Right lobe of liver (tissue), 6 donors: Measurements from ENCODE around the gene LRRC37B. TPM values are rescaled to one million over a fixed set of nuclear protein-coding genes. Genes with fewer than 3 reads are reported as not detected.
"Not testable (repeated sequence)": the region's sequence is repeated elsewhere in the genome, so short reads cannot be mapped to it uniquely, and the experiment has no call there.

Experiments used
- ATAC-seq, 4 donors: fragments of 200-7000 bp; cut with Tn5 transposase; one replicate each; pipeline ENCODE4 v1.9.1; 2020; ENCODE audit warnings: mild to moderate bottlenecking in 4 of 4, moderate library complexity in 4 of 4
- DNase-seq, 3 donors: peaks; one replicate each; pipeline ENCODE4 v3.0.0-alpha.2; 2020
- H3K27ac ChIP-seq, 3 donors: fragments of 200-600 bp; one replicate each; pipeline ENCODE4 v1.8.0; 2022
- H3K27me3 ChIP-seq, 2 donors: fragments of 200-600 bp; one replicate each; pipeline ENCODE4 v1.8.0; 2022
- H3K36me3 ChIP-seq, 4 donors: fragments of 200-600 bp; sonication (generic) in 1 of 4; one replicate each; pipeline versions ENCODE4 v1.5.1 to v1.8.0; 2017 to 2022; ENCODE audit warnings: control low read depth in 1 of 4
- H3K4me1 ChIP-seq, 4 donors: fragments of 200-600 bp; sonication (generic) in 1 of 4; one replicate each; pipeline versions ENCODE4 v1.5.1 to v1.8.0; 2017 to 2022; ENCODE audit warnings: control low read depth in 1 of 4
- H3K4me3 ChIP-seq, 3 donors: fragments of 200-600 bp; one replicate each; pipeline ENCODE4 v1.8.0; 2022
- H3K9me3 ChIP-seq, 4 donors: fragments of 200-600 bp; sonication (generic) in 1 of 4; one replicate each; pipeline versions ENCODE4 v1.5.1 to v1.8.0; 2017 to 2022; ENCODE audit warnings: control low read depth in 1 of 4
- CTCF ChIP-seq, 4 donors: fragments of 200-600 bp in 3 of 4; fragments of 450-650 bp in 1 of 4; IDR thresholded peaks; one replicate each; pipeline versions ENCODE4 v1.5.1 to v1.8.0; 2016 to 2022; ENCODE audit warnings: antibody characterized with exemption in 4 of 4, mild to moderate bottlenecking in 2 of 4
- POLR2A ChIP-seq: fragments of 450-650 bp; IDR thresholded peaks from one replicate; pipeline ENCODE4 v1.6.1; 2017; ENCODE audit warnings: antibody characterized with exemption, mild to moderate bottlenecking
- WGBS: methylation state at CpG from one replicate; pipeline ENCODE4 v1.1.6; 2018; ENCODE audit warnings: low coverage, low lambda C conversion rate; ENCODE audit not compliant: insufficient coverage; ENCODE audit errors: missing lambda C conversion rate; 5-methylcytosine and 5-hydroxymethylcytosine counted together
- intact Hi-C, 2 donors: fragments of 100-400 bp; cut with DNase I; formaldehyde crosslinking; loops; one replicate each; pipeline versions ENCODE4 v1.11.2 to v1.14.1; 2022
- total RNA-seq, 6 experiments: library from RNA; depleted of rRNA in 2 of 6; stranded (reverse); fragments of >200 nt in 2 of 6; fragmentation: NEBNext Ultra II Directional in 3 of 6; extraction: Animal tissue kit (Norgen Biotek cat#: 25700) in 3 of 6; gene quantifications; one replicate each; pipeline versions ENCODE4 v1.1.0 to v1.2.4, GENCODE V29; 2016 to 2023
- donor health status: DM: no; HTN: yes; CAD: no.
- donor health status: DM: no; HTN: no; CAD: no.
- donor health status: DM: no; HTN: no; CAD: no.
- donor health status: DM: no; HTN: yes; CAD: no.
- donor health status: DM: no; HTN: yes; CAD: no.

LRRC37B gene
- total RNA-seq, 6 experiments from 2014 or later = 3.1 to 10.6 (median 4.1) TPM

DNA sequence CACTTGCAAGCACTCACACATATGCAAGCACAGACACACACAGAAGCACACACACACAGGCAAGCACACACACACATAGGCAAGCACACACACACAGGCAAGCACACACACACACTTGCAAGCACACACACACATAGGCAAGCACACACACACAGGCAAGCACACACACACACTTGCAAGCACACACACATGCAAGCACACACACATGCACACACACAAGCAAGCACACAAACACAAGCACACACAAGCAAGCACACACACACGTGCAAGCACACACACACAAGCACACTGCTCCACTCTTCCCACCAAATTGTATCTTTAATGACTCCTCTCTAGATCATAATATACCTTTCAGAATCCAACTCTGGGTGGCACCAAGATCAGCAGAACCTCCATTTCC, 84.9 kb downstream of the LRRC37B start:
- H3K4me1 ChIP-seq, H3K9me3 ChIP-seq, H3K27me3 ChIP-seq, DNase-seq, H3K27ac ChIP-seq, H3K36me3 ChIP-seq, H3K4me3 ChIP-seq, intact Hi-C loops, ATAC-seq: not testable (repeated sequence)
- WGBS = no CpG with 5 or more reads among the region's 1 CpG

- H3K4me3 ChIP-seq = no peak overlapping the region
- peaks cover 0 to 12% (median 5%) of the 10 kb centered on the region in 4 donors for H3K4me1 ChIP-seq
- no peaks in the 10 kb centered on the region for H3K36me3 ChIP-seq
- ATAC-seq (no peak), DNase-seq (no peak)
- 87% methylated on average over 2 of the region's 2 CpGs for WGBS
- H3K9me3 ChIP-seq = no peaks in the 10 kb centered on the region
- intact Hi-C loops = no loop called here
- no peak for TF ChIP-seq CTCF (IDR thresholded peaks at IDR 0.05)
- TF ChIP-seq POLR2A = no peak
- no peak overlapping the region for H3K27ac ChIP-seq
- no peaks in the 10 kb centered on the region for H3K27me3 ChIP-seq
Measured at GRCh38 chr17:32099686-32100085, 92.5 kb downstream of the LRRC37B start.

GRCh38 chr17:32100323-32100722, 93.1 kb downstream of the LRRC37B start:
- H3K4me3 ChIP-seq, H3K9me3 ChIP-seq, intact Hi-C loops, DNase-seq, H3K36me3 ChIP-seq, H3K27ac ChIP-seq, ATAC-seq, H3K27me3 ChIP-seq: not testable (repeated sequence)
- peaks cover 0 to 12% (median 5%) of the 10 kb centered on the region in 4 donors for H3K4me1 ChIP-seq
- WGBS = 82% methylated on average over 7 of the region's 8 CpGs

- peaks cover 0 to 12% (median 5%) of the 10 kb centered on the region in 4 donors for H3K4me1 ChIP-seq
- DNase-seq = peak in 2 of 3 donors; percentile 51 to 85
- no peaks in the 10 kb centered on the region for H3K36me3 ChIP-seq
- intact Hi-C loops = no loop called here
- ATAC-seq = peak; percentile 95 to 97 (median 96)
- TF ChIP-seq POLR2A = no peak
- TF ChIP-seq CTCF (IDR thresholded peaks at IDR 0.05) = no peak
- H3K27ac ChIP-seq = peak overlapping the region in 1 of 3 donors; percentile 76
- H3K4me3 ChIP-seq = no peak overlapping the region
- no peaks in the 10 kb centered on the region for H3K9me3 ChIP-seq
- 20% methylated on average over 7 of the region's 8 CpGs for WGBS
- no peaks in the 10 kb centered on the region for H3K27me3 ChIP-seq
Measured at GRCh38 chr17:32100971-32101631, 93.9 kb downstream of the LRRC37B start.

GRCh38 chr17:32102172-32102571, 95.0 kb downstream of the LRRC37B start:
- ATAC-seq = no peak
- TF ChIP-seq CTCF (IDR thresholded peaks at IDR 0.05) = no peak
- no peak for TF ChIP-seq POLR2A
- intact Hi-C loops = no loop called here
- WGBS = 100% methylated on average over 1 of the region's 5 CpGs
- Histone ChIP-seq H3K27ac (no peak overlapping the region), H3K4me3 (no peak overlapping the region), H3K27me3 (no peaks in the 10 kb centered on the region), H3K9me3 (no peaks in the 10 kb centered on the region), H3K36me3 (no peaks in the 10 kb centered on the region), H3K4me1 (peaks cover 0 to 12% (median 5%) of the 10 kb centered on the region in 4 donors)
- peak in 1 of 3 donors; percentile 33 for DNase-seq
